Epidermal melanocyte (primary cell): ENCODE measurements around the gene UPK1A.
A peak's percentile ranks its signal among the peaks of the same experiment; 100 is the strongest.
"Not testable (repeated sequence)": the region's sequence is repeated elsewhere in the genome, so short reads cannot be mapped to it uniquely, and the experiment has no call there.

Experiments used
- DNase-seq: peaks from one replicate; pipeline ENCODE4 v3.0.0; 2011; ENCODE audit warnings: low spot score; ENCODE audit not compliant: insufficient read length

Gene UPK1A

GRCh38 chr19:35644206-35644986, 21.9 kb upstream of the UPK1A start:
- peak; percentile 97 for DNase-seq

GRCh38 chr19:35644987-35645679, 21.2 kb upstream of the UPK1A start:
- peak; percentile 53 for DNase-seq

GRCh38 chr19:35645680-35646511, 20.4 kb upstream of the UPK1A start:
- no peak for DNase-seq

GRCh38 chr19:35648017-35648961, 18.0 kb upstream of the UPK1A start, which contains the start of gene COX6B1:
Gene COX6B1 (plus strand): TSS chr19:35648323. CDS start chr19:35651244, 2,921 bp downstream.
- DNase-seq: peak; percentile 98

- no peak for DNase-seq
Observed at GRCh38 chr19:35650581-35650980, 15.7 kb upstream of the UPK1A start.

- not testable (repeated sequence) for DNase-seq
Observed at GRCh38 chr19:35654828-35655227, 11.5 kb upstream of the UPK1A start.

GRCh38 chr19:35655600-35655999, 10.7 kb upstream of the UPK1A start:
- no peak for DNase-seq

GRCh38 chr19:35656700-35657099, 9.6 kb upstream of the UPK1A start:
- no peak for DNase-seq

GRCh38 chr19:35657904-35658700, 8.2 kb upstream of the UPK1A start:
- no peak for DNase-seq

GRCh38 chr19:35661995-35662340, 4.3 kb upstream of the UPK1A start:
- DNase-seq: no peak

- DNase-seq: no peak
Observed at GRCh38 chr19:35663981-35664380, 2.3 kb upstream of the UPK1A start.

GRCh38 chr19:35665157-35665556, 1.2 kb upstream of the UPK1A start:
- no peak for DNase-seq

- DNase-seq: no peak
Observed at GRCh38 chr19:35665604-35666003, 713 bp upstream of the UPK1A start.

- no peak for DNase-seq
Observed at GRCh38 chr19:35669566-35669965, 3.2 kb downstream of the UPK1A start.

- no peak for DNase-seq
Observed at GRCh38 chr19:35669974-35670373, 3.7 kb downstream of the UPK1A start.

- DNase-seq: no peak
Observed at GRCh38 chr19:35670686-35671085, 4.4 kb downstream of the UPK1A start.

GRCh38 chr19:35671818-35672217, 5.5 kb downstream of the UPK1A start:
- no peak for DNase-seq

- peak; percentile 83 for DNase-seq
Observed at GRCh38 chr19:35673121-35673804, 6.9 kb downstream of the UPK1A start.

- no peak for DNase-seq
Observed at GRCh38 chr19:35675589-35676140, 9.3 kb downstream of the UPK1A start.
